Activated effector memory CD4-positive, alpha-beta T cell treated with anti-CD3 and anti-CD28 coated beads, Interleukin-2, amount 50 U/mL, for 16 hours (primary cell): Measurements from ENCODE around the gene CD52.

Experiments
- DNase-seq: peaks from one replicate; pipeline ENCODE4 v3.0.0-alpha.2; 2020

CD52 gene

GRCh38 chr1:26335774-26336476, 18.2 kb downstream of the CD52 start:
- DNase-seq = no peak

GRCh38 chr1:26336477-26337205, 18.9 kb downstream of the CD52 start:
- DNase-seq = peak; percentile 95

GRCh38 chr1:26337206-26337535, 19.4 kb downstream of the CD52 start:
- DNase-seq = no peak

GRCh38 chr1:26337625-26338024, 19.9 kb downstream of the CD52 start:
- no peak for DNase-seq

GRCh38 chr1:26338670-26339069, 20.9 kb downstream of the CD52 start:
- DNase-seq = no peak

GRCh38 chr1:26340047-26340481, 22.3 kb downstream of the CD52 start:
- no peak for DNase-seq

GRCh38 chr1:26344147-26344920, 26.6 kb downstream of the CD52 start:
- DNase-seq = no peak

GRCh38 chr1:26345718-26346117, 28.0 kb downstream of the CD52 start:
- DNase-seq = no peak

GRCh38 chr1:26346274-26347033, 28.7 kb downstream of the CD52 start:
- DNase-seq = no peak

GRCh38 chr1:26349188-26349876, 31.6 kb downstream of the CD52 start:
- DNase-seq = no peak

GRCh38 chr1:26349877-26350244, 32.1 kb downstream of the CD52 start:
- no peak for DNase-seq

GRCh38 chr1:26350343-26350700, 32.6 kb downstream of the CD52 start:
- DNase-seq = no peak

GRCh38 chr1:26350701-26351589, 33.2 kb downstream of the CD52 start:
- DNase-seq = no peak

GRCh38 chr1:26351590-26352337, 34.0 kb downstream of the CD52 start:
- DNase-seq = no peak

- DNase-seq = no peak
These were observed 34.6 kb downstream of the CD52 start for GRCh38 chr1:26352338-26352679.

- no peak for DNase-seq
These were observed 35.6 kb downstream of the CD52 start for GRCh38 chr1:26353210-26353859.

GRCh38 chr1:26353976-26354820, 36.4 kb downstream of the CD52 start, which contains the start of gene CRYBG2:
Gene CRYBG2 (minus strand): TSS chr1:26354130. CDS start chr1:26346657, 7,473 bp downstream.
- DNase-seq = no peak

GRCh38 chr1:26354972-26355371, 37.2 kb downstream of the CD52 start:
- no peak for DNase-seq

GRCh38 chr1:26356106-26356505, 38.3 kb downstream of the CD52 start:
- no peak for DNase-seq
